ENCODE data around the gene TRIM59.

TRIM59 gene, protein sequence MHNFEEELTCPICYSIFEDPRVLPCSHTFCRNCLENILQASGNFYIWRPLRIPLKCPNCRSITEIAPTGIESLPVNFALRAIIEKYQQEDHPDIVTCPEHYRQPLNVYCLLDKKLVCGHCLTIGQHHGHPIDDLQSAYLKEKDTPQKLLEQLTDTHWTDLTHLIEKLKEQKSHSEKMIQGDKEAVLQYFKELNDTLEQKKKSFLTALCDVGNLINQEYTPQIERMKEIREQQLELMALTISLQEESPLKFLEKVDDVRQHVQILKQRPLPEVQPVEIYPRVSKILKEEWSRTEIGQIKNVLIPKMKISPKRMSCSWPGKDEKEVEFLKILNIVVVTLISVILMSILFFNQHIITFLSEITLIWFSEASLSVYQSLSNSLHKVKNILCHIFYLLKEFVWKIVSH

DNA sequence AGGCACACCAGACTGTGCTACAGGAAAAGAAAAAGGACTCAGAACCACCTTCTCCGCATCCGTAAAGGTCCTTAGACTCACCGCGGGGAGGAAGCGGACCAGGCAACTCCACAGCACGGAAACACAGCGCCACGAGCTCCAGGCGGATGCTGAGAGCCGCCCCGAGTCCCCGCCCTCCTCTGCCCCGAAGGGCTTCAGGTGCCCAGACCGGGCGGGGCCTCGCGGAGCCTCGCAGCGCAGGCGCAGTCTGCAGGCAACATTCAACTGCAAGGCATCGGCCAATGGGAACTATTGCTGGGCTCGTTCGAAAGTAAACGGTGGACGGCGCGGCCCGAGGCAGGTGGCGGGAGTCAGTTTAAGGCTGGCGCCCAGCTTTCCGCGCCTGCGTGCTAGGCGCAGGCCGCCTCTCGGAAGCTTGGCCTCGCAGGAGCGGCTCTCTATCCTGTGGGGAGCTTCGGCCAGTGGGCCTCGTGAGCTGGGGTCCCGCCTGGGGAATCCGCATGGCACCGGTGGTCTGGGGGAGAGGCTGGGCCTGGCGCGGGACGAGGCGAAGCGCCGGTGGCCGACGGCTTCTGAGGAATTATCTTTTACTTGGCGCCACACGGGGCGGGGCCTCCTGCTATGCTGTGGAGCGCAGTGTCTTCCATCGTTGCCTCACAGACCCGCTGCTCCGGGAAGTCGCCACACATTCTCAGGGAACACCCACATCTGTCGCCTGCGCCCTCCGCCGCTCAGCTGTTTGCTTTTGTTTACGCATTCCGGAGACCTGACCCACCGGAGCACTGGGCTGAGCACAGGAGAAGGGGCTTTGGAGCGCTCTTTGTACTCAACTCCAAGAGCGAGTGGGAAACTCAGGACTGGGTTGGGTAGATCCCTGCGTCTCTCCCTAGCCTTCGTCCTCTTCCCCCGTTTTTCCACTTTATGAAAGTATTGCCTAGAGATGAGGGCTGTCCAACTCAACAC, at the start of gene TRIM59:
TRIM59 (minus strand) TSS at position 151 of the 963 bp plus-strand sequence. CDS start 10,603 bp downstream, outside the sequence.
- TF ChIP-seq, protein P1, sequence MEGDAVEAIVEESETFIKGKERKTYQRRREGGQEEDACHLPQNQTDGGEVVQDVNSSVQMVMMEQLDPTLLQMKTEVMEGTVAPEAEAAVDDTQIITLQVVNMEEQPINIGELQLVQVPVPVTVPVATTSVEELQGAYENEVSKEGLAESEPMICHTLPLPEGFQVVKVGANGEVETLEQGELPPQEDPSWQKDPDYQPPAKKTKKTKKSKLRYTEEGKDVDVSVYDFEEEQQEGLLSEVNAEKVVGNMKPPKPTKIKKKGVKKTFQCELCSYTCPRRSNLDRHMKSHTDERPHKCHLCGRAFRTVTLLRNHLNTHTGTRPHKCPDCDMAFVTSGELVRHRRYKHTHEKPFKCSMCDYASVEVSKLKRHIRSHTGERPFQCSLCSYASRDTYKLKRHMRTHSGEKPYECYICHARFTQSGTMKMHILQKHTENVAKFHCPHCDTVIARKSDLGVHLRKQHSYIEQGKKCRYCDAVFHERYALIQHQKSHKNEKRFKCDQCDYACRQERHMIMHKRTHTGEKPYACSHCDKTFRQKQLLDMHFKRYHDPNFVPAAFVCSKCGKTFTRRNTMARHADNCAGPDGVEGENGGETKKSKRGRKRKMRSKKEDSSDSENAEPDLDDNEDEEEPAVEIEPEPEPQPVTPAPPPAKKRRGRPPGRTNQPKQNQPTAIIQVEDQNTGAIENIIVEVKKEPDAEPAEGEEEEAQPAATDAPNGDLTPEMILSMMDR (IDR thresholded peaks at IDR 0.05) = no peak

DNA sequence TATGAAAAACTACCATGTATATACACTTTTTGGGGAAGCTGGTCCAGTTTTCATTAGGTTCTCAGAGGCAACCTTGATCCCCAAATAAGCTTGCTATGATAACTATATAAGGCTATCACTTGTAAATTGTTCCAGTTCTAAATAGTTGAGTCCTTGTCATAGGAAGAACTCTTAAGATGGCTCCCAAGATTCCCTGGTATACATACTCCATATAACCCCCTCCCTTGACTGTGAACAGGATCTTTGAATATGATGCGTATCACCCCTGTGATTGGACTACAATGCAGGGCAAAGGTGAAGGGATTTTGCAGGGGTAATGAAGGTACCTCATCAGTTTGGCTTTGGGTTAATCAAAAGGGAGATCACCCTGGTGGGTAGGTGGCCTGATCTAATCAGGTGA, 48.6 kb upstream of the TRIM59 start:
- TF ChIP-seq, protein P1 (IDR thresholded peaks at IDR 0.05) = no peak

DNA sequence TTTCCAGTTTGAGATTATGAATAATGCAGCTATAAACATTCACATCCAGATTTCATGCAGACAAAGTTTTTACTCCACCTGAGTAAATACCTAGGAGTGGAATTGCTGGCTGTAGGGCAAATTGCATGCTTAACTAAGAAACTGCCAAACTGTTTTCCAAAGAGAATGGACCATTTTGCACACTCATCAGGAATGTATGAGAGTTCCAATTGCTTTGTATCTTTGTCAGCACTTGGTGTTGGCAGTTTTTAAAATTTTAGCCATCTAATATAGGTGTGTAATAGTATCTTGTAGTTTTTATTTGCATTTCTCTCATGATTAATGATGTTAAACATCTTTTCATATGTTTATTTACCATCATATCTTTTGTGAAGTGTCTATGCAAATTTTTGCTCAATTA, 40.6 kb upstream of the TRIM59 start:
- TF ChIP-seq, protein P1 (IDR thresholded peaks at IDR 0.05) = no peak

DNA sequence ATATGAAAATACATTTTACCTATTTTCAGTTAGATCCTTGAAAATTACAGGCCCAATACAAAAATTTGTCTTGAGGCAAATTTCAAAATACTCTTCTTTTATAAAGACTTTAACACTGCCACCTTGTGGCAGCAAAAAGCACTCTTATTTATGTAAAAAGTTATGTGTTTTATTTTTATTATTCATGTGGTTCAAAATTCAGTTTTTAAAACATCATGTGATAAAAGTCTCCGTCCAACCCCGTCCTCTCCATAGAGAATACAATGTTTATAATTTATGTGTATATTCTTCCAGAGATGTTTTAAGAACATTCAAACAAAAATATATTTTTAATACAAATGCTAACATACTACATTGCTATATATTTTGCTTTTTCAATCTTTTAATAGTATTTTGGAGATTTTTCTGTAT, 36.9 kb upstream of the TRIM59 start:
- TF ChIP-seq, protein P1 (IDR thresholded peaks at IDR 0.05) = peak; percentile 74

DNA sequence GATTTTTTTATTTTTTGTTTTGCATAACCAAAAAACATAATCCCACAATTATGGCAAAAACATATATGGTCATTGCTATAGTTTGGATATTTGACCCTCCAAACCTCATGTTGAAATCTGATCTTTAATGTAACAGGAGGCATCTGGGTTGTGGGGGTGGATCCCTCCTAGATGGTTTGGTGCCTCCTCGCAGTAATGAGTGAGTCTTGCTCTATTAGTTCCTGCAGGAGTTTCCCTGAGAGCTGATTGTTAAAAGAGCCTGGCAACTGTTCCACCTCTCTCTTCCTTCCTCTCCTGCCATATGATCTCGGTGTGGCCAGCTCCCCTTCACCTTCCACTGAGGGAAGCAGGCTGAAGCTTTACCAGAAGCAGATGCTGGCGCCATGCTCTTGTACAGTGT, 33.2 kb upstream of the TRIM59 start:
- TF ChIP-seq, protein P1 (IDR thresholded peaks at IDR 0.05) = no peak

DNA sequence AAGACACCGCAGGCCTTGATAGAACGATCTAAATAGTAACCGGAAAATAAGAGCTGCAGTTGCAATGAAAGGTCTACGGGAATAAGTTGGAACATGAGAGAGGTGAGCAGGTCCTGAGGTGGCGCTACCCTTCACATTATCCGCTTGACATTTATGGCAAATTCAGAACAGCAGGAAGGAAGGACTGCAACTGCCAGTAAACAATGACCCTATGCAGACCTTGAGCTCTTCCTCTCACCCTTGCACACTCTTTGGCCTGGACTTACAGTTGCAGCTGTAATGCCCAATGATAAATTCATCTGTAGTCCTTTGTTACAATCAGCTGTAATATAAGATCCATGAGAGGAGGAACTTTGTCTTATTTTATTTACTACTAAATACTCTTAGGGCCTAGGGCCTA, 32.3 kb upstream of the TRIM59 start:
- TF ChIP-seq, protein P1 (IDR thresholded peaks at IDR 0.05) = no peak

DNA sequence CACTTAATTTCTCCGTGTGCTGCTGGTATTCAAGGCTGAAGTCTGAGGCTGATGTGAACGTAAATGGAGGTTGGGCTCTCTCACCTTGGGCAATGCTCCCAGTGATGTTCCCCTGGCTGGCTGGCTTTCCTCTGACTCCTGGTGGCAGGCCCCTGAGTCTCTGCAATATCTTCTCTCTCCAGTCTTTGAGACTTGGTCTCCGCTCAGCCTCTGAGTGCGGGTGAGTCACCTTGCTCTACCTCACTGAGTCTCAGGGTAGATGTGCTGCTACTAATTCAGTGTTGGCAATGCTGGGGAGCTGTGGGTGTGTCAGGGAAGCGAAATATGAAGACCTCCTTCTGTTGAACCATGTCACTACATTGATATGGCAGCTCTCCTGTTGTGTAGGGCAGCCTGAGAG, 31.3 kb upstream of the TRIM59 start:
- TF ChIP-seq, protein P1 (IDR thresholded peaks at IDR 0.05) = no peak

Data from LNCAP (cell line).